Measurements from ENCODE around the gene RABGAP1L. TPM values are rescaled to one million over a fixed set of nuclear protein-coding genes. Genes with fewer than 3 reads are reported as not detected.

Gene RABGAP1L
- polyA plus RNA-seq, 4 donors = 20.6 to 53.9 (median 25.1) TPM

DNA sequence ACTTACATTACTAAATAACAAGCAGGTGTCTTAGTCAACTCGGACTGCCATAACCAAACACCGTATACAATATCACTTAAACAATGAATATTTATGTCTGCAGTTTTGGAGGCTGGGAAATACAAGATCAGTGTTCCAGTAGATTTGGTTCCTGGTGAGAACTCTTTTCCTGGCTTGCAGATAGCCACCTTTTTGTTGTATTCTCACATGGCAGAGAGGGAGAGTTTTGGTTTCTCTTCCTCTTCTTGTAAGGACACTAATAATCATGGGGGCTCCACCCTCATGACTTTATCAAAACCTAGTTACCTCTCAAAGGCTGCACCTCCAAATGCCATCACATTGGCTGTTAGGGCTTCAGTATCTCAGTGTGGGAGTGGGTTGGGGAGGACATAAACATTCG lies 757.5 kb downstream of the RABGAP1L start:
- no peak overlapping the region for H3K27ac ChIP-seq (ENCODE audit: low read depth in 1 of 3, low read length in 2 of 3)
- WGBS, 3 donors = 59 to 66% (median 66%) methylated on average over 3 of the region's 3 CpGs
- H3K4me3 ChIP-seq (ENCODE audit: low read depth in 1 of 3, low read length in 3 of 3) = no peak overlapping the region
- peaks cover 0 to 9% of the 10 kb centered on the region in 2 donors for H3K9me3 ChIP-seq (ENCODE audit: control insufficient read depth in 2 of 2, insufficient read depth in 1 of 2, low read depth in 1 of 2, low read length in 1 of 2)
- DNase-seq (no peak), FAIRE-seq (no peak)
- H3K36me3 ChIP-seq (ENCODE audit: control insufficient read depth in 3 of 3, insufficient read depth in 2 of 3, low read depth in 1 of 3, low read length in 3 of 3) = peaks cover 0 to 12% (median 0%) of the 10 kb centered on the region in 3 donors
- peaks cover 0 to 14% (median 10%) of the 10 kb centered on the region in 3 donors for H3K4me1 ChIP-seq (ENCODE audit: control insufficient read depth in 3 of 3, insufficient read depth in 2 of 3, low read depth in 1 of 3, low read length in 2 of 3)
- no peaks in the 10 kb centered on the region for H3K27me3 ChIP-seq (ENCODE audit: control insufficient read depth in 3 of 3, insufficient read depth in 3 of 3, low read length in 3 of 3)

DNA sequence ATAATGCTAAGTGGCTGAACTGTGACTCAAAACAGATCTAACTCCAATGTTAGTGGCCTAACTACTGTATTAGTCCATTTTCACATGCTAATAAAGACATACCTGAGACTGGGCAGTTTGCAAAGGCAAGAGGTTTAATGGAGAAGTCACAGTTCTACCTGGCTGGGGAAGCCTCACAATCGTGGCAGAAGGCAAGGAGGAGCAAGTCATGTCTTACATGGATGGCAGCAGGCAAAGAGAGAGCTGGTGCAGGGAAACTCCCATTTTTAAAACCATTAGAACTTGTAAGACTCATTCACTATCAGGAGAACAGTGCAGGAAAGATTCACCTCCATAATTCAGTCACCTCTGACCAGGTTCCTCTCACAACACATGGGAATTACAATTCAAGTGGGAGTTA lies 760.8 kb downstream of the RABGAP1L start:
- FAIRE-seq (no peak), DNase-seq (no peak)
- WGBS, 3 donors = 75 to 86% (median 84%) methylated on average over 1 of the region's 1 CpG
- no peak overlapping the region for H3K27ac ChIP-seq (ENCODE audit: low read depth in 1 of 3, low read length in 2 of 3)
- peaks cover 0 to 6% (median 0%) of the 10 kb centered on the region in 3 donors for H3K4me1 ChIP-seq (ENCODE audit: control insufficient read depth in 3 of 3, insufficient read depth in 2 of 3, low read depth in 1 of 3, low read length in 2 of 3)
- H3K27me3 ChIP-seq (ENCODE audit: control insufficient read depth in 3 of 3, insufficient read depth in 3 of 3, low read length in 3 of 3) = no peaks in the 10 kb centered on the region
- peaks cover 0 to 10% (median 0%) of the 10 kb centered on the region in 3 donors for H3K36me3 ChIP-seq (ENCODE audit: control insufficient read depth in 3 of 3, insufficient read depth in 2 of 3, low read depth in 1 of 3, low read length in 3 of 3)
- peaks cover 0 to 9% of the 10 kb centered on the region in 2 donors for H3K9me3 ChIP-seq (ENCODE audit: control insufficient read depth in 2 of 2, insufficient read depth in 1 of 2, low read depth in 1 of 2, low read length in 1 of 2)
- H3K4me3 ChIP-seq (ENCODE audit: low read depth in 1 of 3, low read length in 3 of 3) = no peak overlapping the region

DNA sequence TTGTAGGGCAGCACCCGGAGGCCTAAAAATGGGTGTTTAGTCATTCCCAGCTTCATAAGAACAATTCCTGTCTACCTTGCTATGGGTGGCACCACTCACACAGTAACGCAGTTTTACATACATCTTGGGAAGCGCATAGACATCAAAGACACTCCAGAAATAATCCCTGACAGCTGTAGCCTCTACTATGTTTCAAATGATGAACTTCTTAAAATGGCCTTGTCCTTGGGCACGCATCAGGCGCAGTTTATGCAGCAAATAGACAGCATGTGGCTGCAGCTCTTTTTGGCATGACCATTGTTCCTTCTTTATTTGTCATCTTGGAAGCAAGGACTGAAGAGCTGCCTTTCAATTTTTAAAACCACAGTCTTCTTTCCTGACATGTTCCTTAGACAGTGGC lies 762.8 kb downstream of the RABGAP1L start:
- H3K4me1 ChIP-seq (ENCODE audit: control insufficient read depth in 3 of 3, insufficient read depth in 2 of 3, low read depth in 1 of 3, low read length in 2 of 3) = no peaks in the 10 kb centered on the region
- no peak overlapping the region for H3K4me3 ChIP-seq (ENCODE audit: low read depth in 1 of 3, low read length in 3 of 3)
- 97 to 98% (median 98%) methylated on average over 5 of the region's 5 CpGs for WGBS, 3 donors
- H3K9me3 ChIP-seq (ENCODE audit: control insufficient read depth in 2 of 2, insufficient read depth in 1 of 2, low read depth in 1 of 2, low read length in 1 of 2) = peaks cover 0 to 9% of the 10 kb centered on the region in 2 donors
- H3K27ac ChIP-seq (ENCODE audit: low read depth in 1 of 3, low read length in 2 of 3) = no peak overlapping the region
- H3K36me3 ChIP-seq (ENCODE audit: control insufficient read depth in 3 of 3, insufficient read depth in 2 of 3, low read depth in 1 of 3, low read length in 3 of 3) = peaks cover 0 to 10% (median 0%) of the 10 kb centered on the region in 3 donors
- no peaks in the 10 kb centered on the region for H3K27me3 ChIP-seq (ENCODE audit: control insufficient read depth in 3 of 3, insufficient read depth in 3 of 3, low read length in 3 of 3)
- DNase-seq = no peak
- FAIRE-seq = no peak

DNA sequence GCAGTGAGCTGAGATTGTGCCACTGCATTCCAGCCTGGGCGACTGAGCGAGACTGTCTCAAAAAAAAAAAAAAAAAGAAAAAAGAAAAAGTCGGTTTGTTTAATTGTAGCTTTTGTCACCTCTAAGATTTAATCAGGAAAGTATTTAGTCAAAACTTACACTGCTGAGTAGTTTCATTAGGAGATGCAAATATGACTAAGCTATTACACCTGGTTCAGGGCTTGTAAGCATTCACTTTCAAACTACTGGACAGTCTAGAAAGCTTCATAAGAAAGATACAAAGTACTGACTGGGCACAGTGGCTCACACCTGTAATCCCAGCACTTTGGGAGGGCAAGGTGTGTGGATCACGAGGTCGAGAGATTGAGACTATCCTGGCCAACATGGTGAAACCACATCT lies 764.5 kb downstream of the RABGAP1L start:
- FAIRE-seq (no peak), DNase-seq (no peak)
- peaks cover 0 to 2% (median 0%) of the 10 kb centered on the region in 3 donors for H3K4me1 ChIP-seq (ENCODE audit: control insufficient read depth in 3 of 3, insufficient read depth in 2 of 3, low read depth in 1 of 3, low read length in 2 of 3)
- peaks cover 0 to 9% of the 10 kb centered on the region in 2 donors for H3K9me3 ChIP-seq (ENCODE audit: control insufficient read depth in 2 of 2, insufficient read depth in 1 of 2, low read depth in 1 of 2, low read length in 1 of 2)
- no peak overlapping the region for H3K4me3 ChIP-seq (ENCODE audit: low read depth in 1 of 3, low read length in 3 of 3)
- no peaks in the 10 kb centered on the region for H3K27me3 ChIP-seq (ENCODE audit: control insufficient read depth in 3 of 3, insufficient read depth in 3 of 3, low read length in 3 of 3)
- 77 to 80% (median 80%) methylated on average over 5 of the region's 5 CpGs for WGBS, 3 donors
- no peak overlapping the region for H3K27ac ChIP-seq (ENCODE audit: low read depth in 1 of 3, low read length in 2 of 3)
- peaks cover 0 to 9% (median 0%) of the 10 kb centered on the region in 3 donors for H3K36me3 ChIP-seq (ENCODE audit: control insufficient read depth in 3 of 3, insufficient read depth in 2 of 3, low read depth in 1 of 3, low read length in 3 of 3)

DNA sequence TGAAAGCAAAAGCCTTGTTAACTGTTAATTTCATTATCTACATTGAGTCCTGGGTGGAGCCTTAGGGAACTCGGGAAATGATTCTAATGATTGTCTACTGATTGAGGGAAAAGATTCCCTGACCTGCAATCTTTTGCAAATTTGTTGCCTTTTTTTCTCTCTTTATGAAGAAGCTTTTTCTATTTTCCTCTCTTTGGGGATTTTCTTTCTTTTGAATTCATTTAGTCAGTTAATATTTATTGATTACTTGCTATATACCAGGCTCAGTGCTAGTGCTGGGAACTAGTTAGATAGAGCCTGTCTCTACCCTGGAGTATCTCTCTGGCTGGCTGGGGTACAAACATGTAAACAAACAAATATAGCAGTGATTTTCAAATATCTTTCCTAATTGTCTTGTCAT lies 769.2 kb downstream of the RABGAP1L start:
- WGBS, 3 donors = 21 to 58% (median 36%) methylated on average over 1 of the region's 1 CpG
- Histone ChIP-seq H3K27me3 (ENCODE audit: control insufficient read depth in 3 of 3, insufficient read depth in 3 of 3, low read length in 3 of 3) (no peaks in the 10 kb centered on the region), H3K4me3 (ENCODE audit: low read depth in 1 of 3, low read length in 3 of 3) (no peak overlapping the region), H3K27ac (ENCODE audit: low read depth in 1 of 3, low read length in 2 of 3) (no peak overlapping the region), H3K4me1 (ENCODE audit: control insufficient read depth in 3 of 3, insufficient read depth in 2 of 3, low read depth in 1 of 3, low read length in 2 of 3) (peaks cover 0 to 4% (median 2%) of the 10 kb centered on the region in 3 donors), H3K36me3 (ENCODE audit: control insufficient read depth in 3 of 3, insufficient read depth in 2 of 3, low read depth in 1 of 3, low read length in 3 of 3) (peaks cover 0 to 10% (median 0%) of the 10 kb centered on the region in 3 donors), H3K9me3 (ENCODE audit: control insufficient read depth in 2 of 2, insufficient read depth in 1 of 2, low read depth in 1 of 2, low read length in 1 of 2) (no peaks in the 10 kb centered on the region)
- no peak for FAIRE-seq
- no peak for DNase-seq

DNA sequence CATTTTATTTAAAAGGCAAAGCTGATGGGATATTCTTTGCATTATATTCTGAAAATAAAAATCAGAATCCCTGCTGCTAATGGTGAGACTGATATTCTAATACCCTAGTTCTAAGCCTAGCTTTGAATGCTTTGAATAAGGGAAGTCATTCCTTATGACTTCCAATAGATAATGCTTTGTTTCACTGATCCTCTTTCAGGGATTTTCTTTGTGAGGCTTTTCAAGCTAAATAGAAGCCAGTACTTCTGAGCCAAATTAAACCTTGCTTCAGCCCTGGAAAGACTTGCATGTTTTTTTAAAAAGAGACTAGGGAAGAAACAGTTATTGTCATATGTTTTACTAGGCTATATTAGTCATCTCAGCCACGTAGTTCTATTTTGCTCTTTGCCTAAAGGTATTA lies 771.9 kb downstream of the RABGAP1L start:
- H3K27ac ChIP-seq (ENCODE audit: low read depth in 1 of 3, low read length in 2 of 3) = no peak overlapping the region
- peaks cover 0 to 13% (median 0%) of the 10 kb centered on the region in 3 donors for H3K36me3 ChIP-seq (ENCODE audit: control insufficient read depth in 3 of 3, insufficient read depth in 2 of 3, low read depth in 1 of 3, low read length in 3 of 3)
- no peak for FAIRE-seq
- no peak for DNase-seq
- H3K27me3 ChIP-seq (ENCODE audit: control insufficient read depth in 3 of 3, insufficient read depth in 3 of 3, low read length in 3 of 3) = no peaks in the 10 kb centered on the region
- H3K4me1 ChIP-seq (ENCODE audit: control insufficient read depth in 3 of 3, insufficient read depth in 2 of 3, low read depth in 1 of 3, low read length in 2 of 3) = peaks cover 0 to 4% (median 2%) of the 10 kb centered on the region in 3 donors
- no peak overlapping the region for H3K4me3 ChIP-seq (ENCODE audit: low read depth in 1 of 3, low read length in 3 of 3)
- H3K9me3 ChIP-seq (ENCODE audit: control insufficient read depth in 2 of 2, insufficient read depth in 1 of 2, low read depth in 1 of 2, low read length in 1 of 2) = no peaks in the 10 kb centered on the region
- 19 to 40% (median 31%) methylated on average over 1 of the region's 1 CpG for WGBS, 3 donors

DNA sequence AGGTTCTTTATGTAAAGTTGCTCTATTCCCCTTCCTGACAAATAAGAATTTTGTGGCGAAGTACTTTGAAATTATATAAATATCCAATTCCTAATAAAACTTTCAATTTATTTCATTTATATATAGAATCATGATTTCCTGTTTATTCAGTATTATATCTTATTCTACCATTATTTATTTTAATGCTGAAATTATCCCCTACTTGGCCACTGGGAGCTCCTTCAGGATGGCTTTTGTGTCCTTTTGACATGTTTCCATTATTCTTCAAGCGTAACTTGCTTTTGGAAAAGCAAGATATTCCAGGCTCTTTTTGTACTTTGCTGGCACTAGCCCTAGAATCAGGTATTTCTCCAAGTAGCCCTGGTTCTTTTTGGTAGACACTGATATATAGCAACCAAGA lies 773.3 kb downstream of the RABGAP1L start:
- H3K27ac ChIP-seq (ENCODE audit: low read depth in 1 of 3, low read length in 2 of 3) = no peak overlapping the region
- no peak overlapping the region for H3K4me3 ChIP-seq (ENCODE audit: low read depth in 1 of 3, low read length in 3 of 3)
- H3K4me1 ChIP-seq (ENCODE audit: control insufficient read depth in 3 of 3, insufficient read depth in 2 of 3, low read depth in 1 of 3, low read length in 2 of 3) = peaks cover 0 to 4% (median 2%) of the 10 kb centered on the region in 3 donors
- peaks cover 0 to 10% (median 0%) of the 10 kb centered on the region in 3 donors for H3K36me3 ChIP-seq (ENCODE audit: control insufficient read depth in 3 of 3, insufficient read depth in 2 of 3, low read depth in 1 of 3, low read length in 3 of 3)
- no peaks in the 10 kb centered on the region for H3K27me3 ChIP-seq (ENCODE audit: control insufficient read depth in 3 of 3, insufficient read depth in 3 of 3, low read length in 3 of 3)
- no peaks in the 10 kb centered on the region for H3K9me3 ChIP-seq (ENCODE audit: control insufficient read depth in 2 of 2, insufficient read depth in 1 of 2, low read depth in 1 of 2, low read length in 1 of 2)
- DNase-seq = no peak
- WGBS, 3 donors = 77 to 100% (median 97%) methylated on average over 2 of the region's 2 CpGs
- no peak for FAIRE-seq

DNA sequence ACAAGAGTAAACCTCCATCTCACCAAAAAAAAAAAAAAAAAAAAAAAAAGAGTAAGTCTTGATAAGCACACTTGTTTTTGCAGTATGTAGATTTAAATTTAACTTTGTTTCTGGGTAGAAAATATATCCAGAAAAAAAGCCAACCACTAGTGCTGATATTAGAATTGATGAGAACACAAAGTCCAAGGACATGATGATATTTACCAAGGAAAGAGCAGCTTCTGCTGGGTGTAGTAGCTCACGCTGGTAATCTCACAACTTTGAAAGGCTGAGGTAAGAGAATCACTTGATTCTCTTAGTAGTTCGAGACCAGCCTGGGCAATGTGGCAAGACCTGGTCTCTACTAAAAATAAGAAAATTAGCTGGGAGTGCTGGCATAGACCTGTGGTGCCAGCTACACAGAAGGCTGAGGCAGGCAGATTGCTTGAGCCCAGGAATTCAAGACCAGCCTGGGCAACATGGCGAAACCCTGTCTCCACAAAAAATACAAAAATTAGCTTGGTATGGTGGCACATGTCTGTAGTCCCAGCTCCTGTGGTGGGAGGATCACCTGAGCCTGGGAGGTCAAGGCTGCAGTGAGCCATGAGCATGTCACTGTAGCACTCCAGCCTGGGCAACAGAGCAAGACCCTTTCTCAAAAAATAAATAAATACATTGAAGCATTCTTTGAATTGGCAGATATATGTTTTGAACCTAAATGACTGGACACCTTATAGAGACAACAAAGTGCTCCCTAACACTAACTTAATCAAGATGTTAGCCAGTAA lies 776.8 kb downstream of the RABGAP1L start:
- DNase-seq = peak in 1 of 2 donors; percentile 37
- Histone ChIP-seq H3K9me3 (ENCODE audit: control insufficient read depth in 2 of 2, insufficient read depth in 1 of 2, low read depth in 1 of 2, low read length in 1 of 2) (no peaks in the 10 kb centered on the region), H3K4me3 (ENCODE audit: low read depth in 1 of 3, low read length in 3 of 3) (no peak overlapping the region), H3K27ac (ENCODE audit: low read depth in 1 of 3, low read length in 2 of 3) (no peak overlapping the region), H3K4me1 (ENCODE audit: control insufficient read depth in 3 of 3, insufficient read depth in 2 of 3, low read depth in 1 of 3, low read length in 2 of 3) (peaks cover 0 to 15% (median 0%) of the 10 kb centered on the region in 3 donors), H3K36me3 (ENCODE audit: control insufficient read depth in 3 of 3, insufficient read depth in 2 of 3, low read depth in 1 of 3, low read length in 3 of 3) (peaks cover 0 to 9% (median 0%) of the 10 kb centered on the region in 3 donors), H3K27me3 (ENCODE audit: control insufficient read depth in 3 of 3, insufficient read depth in 3 of 3, low read length in 3 of 3) (no peaks in the 10 kb centered on the region)
- WGBS, 3 donors = 71 to 86% (median 84%) methylated on average over 3 of the region's 3 CpGs
- FAIRE-seq = no peak
